Adrenal gland (tissue), 5 donors: ENCODE measurements around the gene TM2D1.

ENCODE experiments used
- CTCF ChIP-seq, 6 experiments: fragments of 450-650 bp in 4 of 6; fragments of 200-600 bp in 2 of 6; sonication (generic) in 1 of 6; IDR thresholded peaks; 1 replicate in 5 of 6; 2 replicates in 1 of 6; pipeline versions ENCODE4 v1.5.1 to v1.8.0; 2016 to 2021; ENCODE audit warnings: antibody characterized with exemption in 6 of 6, mild to moderate bottlenecking in 2 of 6, moderate library complexity in 1 of 6
- POLR2A ChIP-seq, 2 donors: fragments of 450-650 bp; IDR thresholded peaks; one replicate each; pipeline ENCODE4 v1.6.1; 2017; ENCODE audit warnings: antibody characterized with exemption in 2 of 2, mild to moderate bottlenecking in 2 of 2, moderate library complexity in 1 of 2
- donor health status: DM: no; HTN: no; CAD: no.

GRCh38 chr1:61743716-61744580 is 19.0 kb upstream of the TM2D1 start:
- TF ChIP-seq CTCF (IDR thresholded peaks at IDR 0.05): no peak
- peak in 1 of 2 donors; percentile 17 for TF ChIP-seq POLR2A (IDR thresholded peaks at IDR 0.05)
